ENCODE measurements around the gene PACRG.

The PACRG gene

GRCh38 chr6:163186527-163186926 is 458.8 kb downstream of the PACRG start:
- no peak for DNase-seq

- DNase-seq: no peak
Observed at GRCh38 chr6:163187201-163187600, 459.4 kb downstream of the PACRG start.

GRCh38 chr6:163187606-163188005 is 459.8 kb downstream of the PACRG start:
- DNase-seq: no peak

DNA sequence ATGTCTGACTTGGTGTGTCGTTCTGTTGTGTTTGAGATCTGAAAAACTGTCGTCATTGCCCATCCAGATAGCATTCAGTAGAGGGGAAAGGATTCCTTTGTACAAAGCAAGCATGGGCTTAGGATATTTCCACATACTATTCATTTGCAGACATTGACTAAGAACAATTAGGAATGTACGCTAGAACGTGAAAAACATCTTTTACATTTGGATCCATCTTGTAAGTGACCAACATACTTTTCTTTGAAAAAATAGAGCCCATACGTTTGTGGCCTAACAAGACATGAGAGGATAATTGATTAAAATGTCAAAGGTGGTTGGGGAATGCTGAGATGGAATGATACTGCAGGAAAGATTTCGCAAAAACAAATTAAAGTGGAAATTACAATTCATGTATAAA is 461.0 kb downstream of the PACRG start:
- DNase-seq: peak; percentile 6

DNA sequence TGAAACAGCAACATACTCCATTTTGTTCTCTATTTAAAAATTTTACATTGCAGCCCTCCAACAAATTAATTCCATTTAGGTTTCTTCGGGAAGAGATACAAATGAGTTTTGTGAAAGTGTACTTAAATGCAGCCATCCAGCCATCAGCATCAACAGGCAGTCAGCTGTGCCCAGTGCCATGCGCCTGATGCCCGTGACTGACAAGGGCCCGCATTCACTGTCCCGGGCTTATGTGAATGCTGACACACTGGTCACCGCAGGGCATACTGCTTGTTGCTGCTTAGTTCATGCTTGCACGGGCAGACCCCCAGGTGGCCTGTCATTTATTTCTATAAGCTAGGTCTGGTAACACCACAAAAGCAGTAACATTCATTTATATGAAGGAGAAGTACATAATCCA is 461.8 kb downstream of the PACRG start:
- no peak for DNase-seq

DNA sequence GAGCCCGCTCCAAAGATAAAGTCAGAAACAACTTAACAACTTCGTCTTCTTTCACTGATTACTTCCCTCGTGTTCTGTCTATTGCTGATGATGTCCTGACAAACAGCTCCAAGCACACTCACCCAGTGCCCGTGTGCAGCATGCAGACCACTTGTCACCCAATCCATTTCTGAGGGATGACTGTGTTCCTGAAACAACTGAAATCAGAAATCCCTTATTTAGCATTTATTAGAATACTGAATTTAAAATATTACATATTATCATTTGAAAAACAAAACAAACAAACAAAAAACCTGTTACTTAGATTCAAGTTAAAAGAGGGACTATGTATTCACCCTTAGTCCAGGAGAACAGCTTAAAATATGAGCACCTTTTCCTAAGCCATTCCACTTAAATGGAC is 463.0 kb downstream of the PACRG start:
- DNase-seq: no peak

DNA sequence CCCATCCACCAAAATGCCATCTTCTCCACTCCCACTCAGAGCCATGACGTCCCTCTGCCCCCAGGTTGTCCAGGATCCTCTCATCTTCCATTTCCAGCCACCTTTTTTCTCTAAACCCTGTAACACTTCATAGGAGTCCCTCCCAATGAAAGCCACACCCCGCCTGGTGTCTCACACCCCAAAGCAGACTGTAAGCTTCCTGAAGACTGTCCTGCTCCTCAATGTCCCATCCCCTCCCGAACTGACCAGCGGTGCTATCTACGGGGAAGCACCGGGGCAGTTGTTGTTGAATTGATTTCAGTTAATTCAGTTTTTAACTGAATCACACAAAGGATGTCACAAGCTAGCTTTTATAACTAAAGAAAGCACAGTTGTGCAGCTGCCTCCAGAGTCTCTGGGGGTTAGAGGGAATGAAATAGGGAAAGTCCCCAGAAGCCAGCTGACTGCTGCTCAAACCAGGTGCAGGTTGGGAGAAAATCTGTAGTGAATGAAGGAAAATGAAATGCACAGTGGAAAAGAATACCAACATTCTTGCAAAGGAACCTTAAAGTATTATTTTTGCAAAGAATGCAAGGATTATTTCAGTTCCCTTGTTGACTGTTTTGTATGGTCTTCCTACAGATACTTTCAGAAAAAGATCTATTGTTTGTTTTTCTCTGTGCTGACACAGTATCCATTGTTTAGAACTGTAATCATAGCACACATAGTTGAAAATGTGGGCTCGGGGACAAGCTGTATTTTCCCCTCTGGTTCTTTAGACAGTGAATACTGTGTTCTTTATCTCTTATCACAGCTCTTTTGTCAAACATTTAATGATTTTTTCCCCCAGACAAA is 464.1 kb downstream of the PACRG start:
- DNase-seq: no peak

DNA sequence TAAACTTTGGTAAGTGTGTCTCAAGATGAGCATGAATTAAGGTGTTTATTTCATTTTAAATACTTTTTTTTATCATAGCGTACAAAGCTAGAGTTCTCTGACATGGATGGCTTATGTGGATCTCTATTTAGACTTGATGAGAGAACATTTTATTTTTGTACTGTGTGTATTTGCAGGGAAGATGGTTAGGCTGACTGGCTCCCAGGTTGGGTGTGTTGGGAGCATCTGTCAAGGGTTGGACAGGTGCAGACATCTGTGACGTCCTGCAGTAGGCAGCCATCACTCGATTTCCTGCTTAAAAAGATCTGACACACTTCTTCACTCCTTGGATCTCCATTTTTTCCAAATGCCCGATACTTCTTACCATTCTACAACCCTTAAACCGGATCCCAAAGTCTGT is 464.8 kb downstream of the PACRG start:
- no peak for DNase-seq

- no peak for DNase-seq
Observed at GRCh38 chr6:163193326-163193725, 465.6 kb downstream of the PACRG start.

DNA sequence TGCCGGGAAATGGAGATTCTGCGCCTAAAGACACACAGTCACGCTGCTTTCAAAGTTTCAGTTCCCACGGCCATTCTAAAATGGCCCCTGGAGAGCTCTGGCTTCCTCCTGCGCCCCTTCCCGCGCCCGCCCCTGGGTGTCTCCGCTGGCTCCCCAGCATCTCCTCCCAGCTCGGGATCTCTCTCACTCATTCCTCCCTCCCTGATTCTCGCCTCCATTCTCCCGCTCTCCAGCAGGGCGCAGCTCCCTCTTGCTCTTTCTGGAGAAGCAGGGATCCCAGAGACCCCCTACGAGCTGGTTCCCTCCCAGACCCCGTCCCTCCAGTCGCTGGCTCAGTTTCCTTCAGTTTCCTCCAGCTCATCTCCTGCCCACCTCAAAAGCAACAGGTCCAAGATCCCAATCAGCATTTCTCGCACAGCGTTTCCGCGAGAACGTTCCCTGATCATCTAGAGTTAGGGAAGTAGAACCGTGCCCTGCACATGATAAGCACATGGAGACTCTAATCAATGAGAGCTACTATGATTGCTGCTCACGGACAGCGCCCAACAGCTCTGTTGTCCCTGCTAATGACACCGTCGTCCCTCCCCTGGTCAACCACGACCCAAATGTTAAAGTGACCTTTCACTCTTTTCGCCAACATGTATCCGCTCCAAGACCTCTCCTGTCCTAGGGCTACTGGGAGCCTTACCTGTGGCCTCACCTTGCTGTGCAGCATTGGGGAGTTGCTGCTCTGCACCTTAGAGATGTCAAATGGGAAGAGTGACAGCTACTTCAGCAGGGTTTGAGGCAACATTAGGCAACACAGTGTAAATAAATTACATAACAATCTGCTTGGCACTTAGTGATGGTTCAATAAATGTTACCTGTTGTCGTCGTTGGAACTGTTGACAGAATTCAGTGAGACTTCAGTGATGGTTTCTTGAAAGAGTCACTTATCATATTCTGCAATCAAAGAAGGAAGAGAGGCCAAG is 468.2 kb downstream of the PACRG start:
- DNase-seq: no peak

DNA sequence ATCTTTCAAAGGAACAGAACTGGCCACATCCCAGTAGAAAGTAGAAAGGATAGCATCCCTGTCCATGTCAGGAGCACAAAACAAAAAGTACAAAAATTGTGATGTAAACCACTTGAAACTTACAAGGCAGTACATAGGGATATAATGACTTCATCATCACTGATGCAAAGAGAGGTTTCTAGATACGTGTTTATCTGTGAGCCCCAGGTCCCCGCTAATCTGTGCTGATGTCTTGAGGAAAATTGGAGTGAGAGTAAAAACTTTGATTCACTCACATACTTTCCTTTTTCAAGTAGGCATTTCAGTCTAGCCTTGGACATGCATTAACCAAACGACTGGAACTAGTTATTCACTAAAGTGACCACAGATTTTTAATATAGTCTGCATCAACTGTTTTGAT is 470.1 kb downstream of the PACRG start:
- DNase-seq: no peak

- no peak for DNase-seq
Observed at GRCh38 chr6:163198396-163198795, 470.6 kb downstream of the PACRG start.

DNA sequence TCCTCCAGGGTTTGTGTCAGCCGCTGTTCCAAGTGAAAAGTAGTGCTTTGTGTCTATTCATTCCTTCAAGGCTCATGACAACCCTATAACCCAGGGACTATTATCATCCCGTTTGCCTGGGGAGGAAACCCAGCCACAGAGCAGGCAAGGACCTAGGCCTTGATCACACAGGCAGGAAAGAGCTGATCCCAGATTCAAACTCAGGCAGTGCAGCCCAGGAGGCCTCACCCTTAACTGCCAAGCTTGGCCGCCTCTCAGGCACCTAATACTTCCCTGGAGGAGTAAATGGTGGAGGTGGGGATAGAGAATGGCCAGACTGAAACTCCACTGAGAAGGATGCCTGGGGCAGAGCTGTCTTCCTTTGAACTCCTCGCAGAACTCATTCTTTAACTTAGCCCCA is 471.6 kb downstream of the PACRG start:
- DNase-seq: no peak

DNA sequence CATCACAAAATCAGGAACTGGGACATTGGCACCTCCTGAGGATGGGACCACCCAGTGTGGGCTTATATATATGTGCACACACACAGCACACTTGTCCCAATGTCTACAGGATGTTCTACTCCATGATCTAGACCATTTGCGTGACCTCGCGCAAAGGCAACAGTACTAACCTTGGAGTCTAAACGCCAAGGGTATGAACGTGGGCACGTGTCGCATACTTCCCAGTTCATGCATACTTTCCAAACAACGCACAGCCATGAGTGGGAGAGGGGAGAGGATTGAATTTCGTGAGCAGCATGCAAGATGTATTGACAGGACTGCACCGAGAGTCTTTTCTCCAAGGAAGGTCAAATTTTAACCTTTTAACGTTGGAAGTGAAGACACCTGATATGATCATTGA is 472.5 kb downstream of the PACRG start:
- no peak for DNase-seq

DNA sequence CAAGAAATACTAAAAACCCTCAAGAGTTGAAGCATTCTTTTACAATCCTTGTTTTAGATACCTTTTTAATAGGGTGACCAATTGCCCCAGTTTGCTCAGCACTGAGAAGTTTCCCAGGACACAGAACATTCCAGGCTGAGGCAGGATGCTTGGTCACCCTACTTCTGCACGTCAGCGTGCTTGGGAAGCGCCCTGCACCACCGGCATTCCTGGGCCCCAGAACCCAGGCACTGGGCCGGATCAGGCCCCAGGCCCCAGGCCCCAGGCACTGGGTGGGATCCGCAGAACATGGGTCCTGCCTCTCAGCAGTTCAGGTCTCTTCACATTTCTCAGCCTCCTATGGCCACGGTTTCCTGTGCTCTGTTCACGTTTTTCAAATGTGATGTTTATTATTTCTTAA is 472.9 kb downstream of the PACRG start:
- DNase-seq: no peak

GRCh38 chr6:163201855-163202254 is 474.1 kb downstream of the PACRG start:
- no peak for DNase-seq

- DNase-seq: no peak
Observed at GRCh38 chr6:163206196-163206595, 478.4 kb downstream of the PACRG start.

GRCh38 chr6:163207431-163208383 is 479.9 kb downstream of the PACRG start:
- no peak for DNase-seq

- DNase-seq: no peak
Observed at GRCh38 chr6:163209005-163209404, 481.2 kb downstream of the PACRG start.

DNA sequence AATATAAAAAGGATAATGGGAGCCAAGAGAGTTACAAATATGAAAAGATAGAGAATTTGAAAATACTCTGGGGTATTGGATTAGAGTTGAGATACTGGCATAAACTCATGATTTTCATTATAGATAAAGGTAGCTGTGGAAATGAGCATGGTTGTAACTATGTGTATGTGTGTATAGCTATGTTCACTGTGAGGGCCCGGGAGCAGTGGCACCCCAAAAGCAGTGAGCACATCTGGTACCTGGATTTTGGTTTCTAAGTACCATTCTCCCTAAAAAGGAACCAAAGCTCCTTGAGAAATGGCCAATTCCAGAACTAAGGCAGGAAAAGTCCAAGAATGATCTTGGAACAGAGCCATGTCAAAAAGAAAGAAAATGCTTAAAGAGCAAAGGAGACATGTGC is 484.3 kb downstream of the PACRG start:
- DNase-seq: no peak

GRCh38 chr6:163214259-163214658 is 486.5 kb downstream of the PACRG start:
- DNase-seq: no peak

DNA sequence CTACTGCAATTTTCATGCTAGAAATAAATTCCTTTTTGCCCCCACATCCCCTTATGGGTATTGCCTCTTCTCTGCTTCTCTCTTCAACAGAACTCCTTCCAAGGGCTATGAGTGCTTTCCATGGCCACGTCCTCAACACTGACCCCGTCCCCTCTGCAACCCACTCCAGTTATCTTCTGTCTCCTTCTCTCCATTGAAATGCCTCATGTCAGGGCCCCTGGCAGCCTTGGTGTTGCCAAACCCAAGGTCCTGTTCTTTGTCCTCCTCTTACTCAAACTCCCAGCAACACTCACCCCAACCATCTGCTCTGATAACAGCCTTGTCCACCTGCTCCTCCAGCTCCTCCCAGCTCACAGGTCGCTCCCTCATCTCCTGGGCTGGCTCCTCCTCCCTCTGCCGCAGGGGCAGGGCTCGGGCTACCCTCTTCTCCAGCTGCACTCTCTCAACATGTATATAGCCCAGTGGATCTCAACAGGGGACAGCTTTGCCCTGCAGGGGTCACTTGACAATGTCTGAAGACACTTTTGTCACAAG is 490.7 kb downstream of the PACRG start:
- DNase-seq: no peak
